SU-DHL-6 (cell line): Measurements from ENCODE around the gene CFAP74.

Source experiments
- H2AFZ ChIP-seq: fragments of 200-600 bp; sonication (generic); 2 replicates; pipeline ENCODE4 v1.6.1; 2014; ENCODE audit warnings: low read depth, mild to moderate bottlenecking, moderate library complexity, mixed read lengths, antibody characterized with exemption, low read length; ENCODE audit not compliant: severe bottlenecking
- H3F3A ChIP-seq: fragments of 200-600 bp; shearing (Covaris generic); 2 replicates; pipeline ENCODE4 v1.6.0; 2016; ENCODE audit warnings: antibody characterized with exemption, mild to moderate bottlenecking; ENCODE audit not compliant: insufficient read depth
- H3K27ac ChIP-seq: fragments of 200-600 bp; sonication (generic); 2 replicates; pipeline ENCODE4 v1.5.1; 2016; ENCODE audit warnings: low read depth, mild to moderate bottlenecking, low read length, moderate library complexity, mixed read lengths
- H3K27me3 ChIP-seq: fragments of 200-600 bp; sonication (generic), shearing (Covaris generic); 2 replicates; pipeline ENCODE4 v1.6.0; 2014; ENCODE audit warnings: mild to moderate bottlenecking, low read length
- H3K36me3 ChIP-seq: fragments of 200-600 bp; sonication (generic); 2 replicates; pipeline ENCODE4 v1.6.1; 2014; ENCODE audit warnings: mild to moderate bottlenecking, low read length, mixed read lengths
- H3K4me2 ChIP-seq: fragments of 300-600, 200-600 bp; shearing (Covaris generic), sonication (generic); 2 replicates; pipeline ENCODE4 v1.6.0; 2014; ENCODE audit warnings: low read length, low read depth, mild to moderate bottlenecking; ENCODE audit not compliant: poor library complexity, severe bottlenecking
- H3K4me3 ChIP-seq: fragments of 200-600 bp; sonication (generic); 2 replicates; pipeline ENCODE4 v1.5.1; 2014; ENCODE audit warnings: antibody characterized with exemption, low read length, mild to moderate bottlenecking, mixed read lengths; ENCODE audit not compliant: insufficient read depth, poor library complexity, severe bottlenecking
- H3K79me2 ChIP-seq: fragments of 200-600 bp; sonication (generic); 2 replicates; pipeline ENCODE4 v1.6.1; 2014; ENCODE audit warnings: mild to moderate bottlenecking, low read length, moderate library complexity; ENCODE audit not compliant: insufficient read depth
- H3K9ac ChIP-seq: fragments of 200-600 bp; sonication (generic); 2 replicates; pipeline ENCODE4 v1.7.0; 2014; ENCODE audit warnings: mild to moderate bottlenecking, low read length
- H3K9me2 ChIP-seq: fragments of 200-600 bp; sonication (generic); replicated peaks from 2 replicates; pipeline ENCODE4 v1.6.1; 2014; ENCODE audit warnings: low read length; ENCODE audit not compliant: insufficient read depth
- H3K9me3 ChIP-seq: fragments of 200-600 bp; sonication (generic); 2 replicates; pipeline ENCODE4 v1.6.1; 2014; ENCODE audit warnings: low read length, mixed read lengths; ENCODE audit not compliant: insufficient read depth
- H4K20me1 ChIP-seq: fragments of 200-600 bp; sonication (generic); 2 replicates; pipeline ENCODE4 v1.6.1; 2014; ENCODE audit warnings: low read depth, mild to moderate bottlenecking, antibody characterized with exemption, low read length, moderate library complexity, mixed read lengths
- EZH2phosphoT487 ChIP-seq: fragments of 200-600 bp; sonication (generic), shearing (Covaris generic); conservative IDR thresholded peaks from 2 replicates; pipeline ENCODE4 v1.6.1; 2018; ENCODE audit warnings: mild to moderate bottlenecking, antibody characterized with exemption, low read length, moderate library complexity, mixed read lengths
- TF ChIP-seq, protein P1 (sequence below): fragments of 200-600 bp; sonication (generic); IDR thresholded peaks from one replicate; pipeline ENCODE4 v1.5.1; 2017; ENCODE audit warnings: antibody characterized with exemption, mild to moderate bottlenecking, low read length, moderate library complexity; ENCODE audit not compliant: insufficient read depth, poor library complexity, severe bottlenecking

Gene CFAP74

DNA sequence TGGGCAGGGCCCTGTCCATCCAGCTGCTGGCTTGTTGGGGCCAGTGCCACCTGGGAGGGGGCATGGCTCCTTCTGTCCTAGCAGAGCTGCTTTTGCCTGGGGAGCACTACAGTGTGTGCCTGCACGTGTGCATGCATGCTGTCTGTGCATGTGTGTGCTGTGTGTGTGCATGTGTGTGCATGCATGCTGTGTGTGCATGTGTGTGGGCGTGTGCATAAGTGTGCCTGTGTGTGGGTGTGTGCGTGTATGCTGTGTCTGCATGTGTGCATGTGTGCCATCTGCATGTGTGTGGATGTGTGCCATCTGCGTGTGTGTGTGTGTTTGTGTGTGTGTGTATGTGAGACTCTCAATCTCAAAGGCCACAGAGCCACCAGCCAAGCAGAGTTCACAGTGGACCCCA lies 38.3 kb upstream of the CFAP74 start:
- H2AFZ ChIP-seq = no peak overlapping the region
- TF ChIP-seq, protein P1, sequence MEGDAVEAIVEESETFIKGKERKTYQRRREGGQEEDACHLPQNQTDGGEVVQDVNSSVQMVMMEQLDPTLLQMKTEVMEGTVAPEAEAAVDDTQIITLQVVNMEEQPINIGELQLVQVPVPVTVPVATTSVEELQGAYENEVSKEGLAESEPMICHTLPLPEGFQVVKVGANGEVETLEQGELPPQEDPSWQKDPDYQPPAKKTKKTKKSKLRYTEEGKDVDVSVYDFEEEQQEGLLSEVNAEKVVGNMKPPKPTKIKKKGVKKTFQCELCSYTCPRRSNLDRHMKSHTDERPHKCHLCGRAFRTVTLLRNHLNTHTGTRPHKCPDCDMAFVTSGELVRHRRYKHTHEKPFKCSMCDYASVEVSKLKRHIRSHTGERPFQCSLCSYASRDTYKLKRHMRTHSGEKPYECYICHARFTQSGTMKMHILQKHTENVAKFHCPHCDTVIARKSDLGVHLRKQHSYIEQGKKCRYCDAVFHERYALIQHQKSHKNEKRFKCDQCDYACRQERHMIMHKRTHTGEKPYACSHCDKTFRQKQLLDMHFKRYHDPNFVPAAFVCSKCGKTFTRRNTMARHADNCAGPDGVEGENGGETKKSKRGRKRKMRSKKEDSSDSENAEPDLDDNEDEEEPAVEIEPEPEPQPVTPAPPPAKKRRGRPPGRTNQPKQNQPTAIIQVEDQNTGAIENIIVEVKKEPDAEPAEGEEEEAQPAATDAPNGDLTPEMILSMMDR = no peak
- TF ChIP-seq EZH2phosphoT487 = no peak

DNA sequence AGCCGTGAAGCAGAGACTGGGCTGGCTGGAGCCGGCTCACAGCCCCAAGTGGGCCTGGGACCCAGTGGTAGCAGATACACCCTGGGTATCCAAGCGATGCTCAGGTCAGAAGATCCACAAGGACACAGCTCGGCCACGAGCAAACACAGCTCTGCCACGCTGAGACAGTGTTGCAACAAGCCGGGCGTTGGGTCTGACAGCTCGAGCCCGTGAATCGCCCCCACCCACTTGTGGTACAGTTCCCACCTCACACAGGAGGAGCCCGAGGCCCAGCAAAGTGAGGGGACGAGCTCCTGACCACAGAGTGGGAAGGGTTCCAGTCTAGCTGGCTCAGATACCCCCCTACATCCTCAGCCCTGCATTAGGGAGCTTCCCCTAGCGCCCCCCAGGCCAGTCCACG lies 37.7 kb upstream of the CFAP74 start:
- no peak overlapping the region for H3K4me3 ChIP-seq
- H3K9me2 ChIP-seq = no peaks in the 10 kb centered on the region
- no peak overlapping the region for H3K4me2 ChIP-seq
- H3K9ac ChIP-seq = no peak overlapping the region
- no peaks in the 10 kb centered on the region for H3K9me3 ChIP-seq
- H3K79me2 ChIP-seq = no peaks in the 10 kb centered on the region
- no peaks in the 10 kb centered on the region for H3F3A ChIP-seq
- TF ChIP-seq, protein P1 = no peak
- no peak for TF ChIP-seq EZH2phosphoT487
- H2AFZ ChIP-seq = no peak overlapping the region
- no peak overlapping the region for H3K27ac ChIP-seq
- no peaks in the 10 kb centered on the region for H3K27me3 ChIP-seq
- H4K20me1 ChIP-seq = no peaks in the 10 kb centered on the region
- H3K36me3 ChIP-seq = no peaks in the 10 kb centered on the region

More for the DNA sequence above, 38.3 kb upstream of the CFAP74 start:
- no peaks in the 10 kb centered on the region for H4K20me1 ChIP-seq
- no peaks in the 10 kb centered on the region for H3K79me2 ChIP-seq
- no peak overlapping the region for H3K4me3 ChIP-seq
- H3K27ac ChIP-seq = no peak overlapping the region
- H3K9me3 ChIP-seq = no peaks in the 10 kb centered on the region
- no peaks in the 10 kb centered on the region for H3F3A ChIP-seq
- no peak overlapping the region for H3K9ac ChIP-seq
- H3K4me2 ChIP-seq = no peak overlapping the region
- no peaks in the 10 kb centered on the region for H3K9me2 ChIP-seq
- H3K27me3 ChIP-seq = no peaks in the 10 kb centered on the region
- no peaks in the 10 kb centered on the region for H3K36me3 ChIP-seq

DNA sequence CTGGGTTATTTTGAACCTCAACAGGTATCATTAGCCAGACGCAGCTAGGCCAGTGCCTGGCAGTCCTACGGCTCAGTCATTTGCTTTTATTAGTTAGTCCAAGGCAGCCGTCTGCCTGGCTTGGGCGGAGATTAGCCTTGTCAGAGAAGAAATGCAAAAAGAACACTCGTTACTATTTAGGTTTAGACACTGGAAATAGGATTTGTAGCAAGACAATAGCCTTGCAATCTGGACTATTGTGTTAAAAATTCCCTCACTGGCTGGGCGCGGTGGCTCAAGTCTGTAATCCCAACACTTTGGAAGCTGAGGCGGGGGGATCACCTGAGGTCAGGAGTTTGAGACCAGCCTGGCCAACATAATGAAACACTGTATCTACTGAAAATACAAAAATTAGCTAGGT lies 35.7 kb upstream of the CFAP74 start:
- H4K20me1 ChIP-seq = no peaks in the 10 kb centered on the region
- H3K27me3 ChIP-seq = no peaks in the 10 kb centered on the region
- no peak overlapping the region for H3K27ac ChIP-seq
- H3K9me3 ChIP-seq = no peaks in the 10 kb centered on the region
- H2AFZ ChIP-seq = no peak overlapping the region
- no peaks in the 10 kb centered on the region for H3K79me2 ChIP-seq
- no peak overlapping the region for H3K4me3 ChIP-seq
- H3F3A ChIP-seq = no peaks in the 10 kb centered on the region
- H3K9me2 ChIP-seq = no peaks in the 10 kb centered on the region
- no peak overlapping the region for H3K4me2 ChIP-seq
- no peaks in the 10 kb centered on the region for H3K36me3 ChIP-seq
- H3K9ac ChIP-seq = no peak overlapping the region
- TF ChIP-seq, protein P1 = no peak
- no peak for TF ChIP-seq EZH2phosphoT487
